HG03060 (cell line): ENCODE data around the gene OPN1MW2.
"Not testable (repeated sequence)": the region's sequence is repeated elsewhere in the genome, so short reads cannot be mapped to it uniquely, and the experiment has no call there.

Experiments
- ATAC-seq: cut with Tn5 transposase; IDR thresholded peaks from one replicate; pipeline ENCODE4 v1.9.1; 2021; ENCODE audit warnings: low read depth, moderate number of reproducible peaks; ENCODE audit not compliant: unreplicated experiment

The OPN1MW2 gene

GRCh38 chrX:154219456-154219855 is at the start of gene OPN1MW2:
Gene OPN1MW2 (plus strand): TSS chrX:154219756. CDS start chrX:154219816, 60 bp downstream.
- ATAC-seq: not testable (repeated sequence)

- not testable (repeated sequence) for ATAC-seq
These were observed 47.0 kb upstream of the OPN1MW2 start for GRCh38 chrX:154172535-154172943.

DNA sequence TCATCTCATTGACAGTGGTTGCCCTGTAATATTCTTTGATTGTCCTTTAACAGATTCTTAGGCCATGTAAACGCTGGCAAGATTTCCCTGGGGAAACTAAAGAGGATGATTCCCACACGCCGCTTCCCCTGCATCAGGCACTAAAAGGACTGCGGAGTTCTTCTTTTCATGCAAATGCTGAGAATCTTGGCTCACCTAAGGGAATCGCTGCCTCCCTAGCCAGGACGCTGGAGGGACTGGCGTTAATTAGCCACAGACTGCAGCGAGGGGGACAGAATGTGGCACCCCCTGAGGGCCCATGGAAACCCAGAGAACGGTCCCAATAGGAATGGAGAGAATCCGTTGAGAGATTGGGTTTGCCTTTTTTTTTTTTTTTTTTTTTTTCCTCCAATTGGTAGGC is 45.2 kb upstream of the OPN1MW2 start:
- ATAC-seq: not testable (repeated sequence)

DNA sequence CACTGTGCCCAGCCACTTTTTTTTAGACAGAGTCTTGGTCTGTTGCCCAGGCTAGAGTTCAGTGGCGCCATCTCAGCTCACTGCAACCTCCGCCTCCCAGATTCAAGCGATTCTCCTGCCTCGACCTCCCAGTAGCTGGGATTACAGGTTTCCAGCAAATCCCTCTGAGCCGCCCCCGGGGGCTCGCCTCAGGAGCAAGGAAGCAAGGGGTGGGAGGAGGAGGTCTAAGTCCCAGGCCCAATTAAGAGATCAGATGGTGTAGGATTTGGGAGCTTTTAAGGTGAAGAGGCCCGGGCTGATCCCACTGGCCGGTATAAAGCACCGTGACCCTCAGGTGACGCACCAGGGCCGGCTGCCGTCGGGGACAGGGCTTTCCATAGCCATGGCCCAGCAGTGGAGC is 37.3 kb upstream of the OPN1MW2 start, which contains the start of gene OPN1MW:
OPN1MW (plus strand) TSS at position 301 of the 400 bp plus-strand sequence; CDS start at position 383, 82 bp downstream.
- ATAC-seq: not testable (repeated sequence)

DNA sequence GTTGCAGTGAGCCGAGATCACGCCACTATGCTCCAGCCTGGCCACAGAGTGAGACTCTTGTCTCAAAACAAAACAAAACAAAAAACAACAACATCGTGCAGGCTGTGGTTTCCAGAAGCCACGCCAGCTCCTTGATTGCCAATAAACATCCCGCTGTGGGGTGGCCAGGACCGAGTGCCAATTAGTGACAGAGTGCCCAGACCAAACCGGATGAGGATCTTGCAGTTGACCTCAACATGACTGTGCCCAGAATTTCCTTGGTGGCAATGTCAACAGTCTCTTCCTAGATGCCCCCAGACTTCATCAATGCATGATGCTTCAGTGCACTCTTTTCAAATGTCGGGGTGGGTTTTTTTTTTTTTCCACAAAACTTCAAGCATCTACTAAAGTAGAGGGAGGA is 35.8 kb upstream of the OPN1MW2 start:
- not testable (repeated sequence) for ATAC-seq

GRCh38 chrX:154192846-154193245 is 26.7 kb upstream of the OPN1MW2 start:
- not testable (repeated sequence) for ATAC-seq

DNA sequence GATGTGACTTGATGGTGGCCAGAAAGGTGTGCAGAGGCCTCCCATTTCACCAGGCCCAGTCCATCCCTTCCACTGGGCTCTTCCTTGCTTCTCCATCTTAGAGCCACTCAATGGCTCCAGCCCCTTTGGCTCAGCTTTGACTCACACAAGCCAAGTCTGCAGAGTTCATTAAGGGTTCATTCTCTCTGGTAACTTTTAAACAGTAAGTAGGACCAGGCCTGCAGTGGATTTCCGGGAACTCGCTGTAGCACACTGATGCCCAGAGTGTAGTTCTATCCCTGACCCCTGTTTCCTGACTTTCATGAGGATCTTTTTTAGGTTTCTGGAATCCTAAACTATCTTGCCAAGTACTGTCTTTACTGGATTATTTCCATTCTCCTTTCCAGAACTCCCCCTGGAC is 25.2 kb upstream of the OPN1MW2 start:
- ATAC-seq: not testable (repeated sequence)

DNA sequence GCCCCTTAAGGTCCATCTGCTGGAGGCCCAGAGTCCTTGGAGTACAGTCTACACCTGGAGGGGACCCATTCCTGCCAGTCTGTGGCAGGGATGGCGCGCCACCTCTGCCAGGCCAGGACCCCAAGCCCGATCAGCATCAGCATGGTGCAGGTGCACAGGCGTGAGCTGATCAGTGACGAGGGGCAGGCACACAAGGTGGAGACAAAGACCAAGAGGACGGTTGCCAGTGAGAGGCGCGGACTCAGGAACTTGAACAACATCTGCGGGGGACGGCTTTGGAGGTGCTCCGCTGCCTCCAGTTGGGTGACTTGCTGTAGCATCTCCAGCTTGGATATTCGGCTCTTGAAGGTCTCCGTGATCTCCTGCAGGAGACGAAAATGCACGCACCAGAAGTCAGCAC is 23.1 kb upstream of the OPN1MW2 start:
- not testable (repeated sequence) for ATAC-seq

DNA sequence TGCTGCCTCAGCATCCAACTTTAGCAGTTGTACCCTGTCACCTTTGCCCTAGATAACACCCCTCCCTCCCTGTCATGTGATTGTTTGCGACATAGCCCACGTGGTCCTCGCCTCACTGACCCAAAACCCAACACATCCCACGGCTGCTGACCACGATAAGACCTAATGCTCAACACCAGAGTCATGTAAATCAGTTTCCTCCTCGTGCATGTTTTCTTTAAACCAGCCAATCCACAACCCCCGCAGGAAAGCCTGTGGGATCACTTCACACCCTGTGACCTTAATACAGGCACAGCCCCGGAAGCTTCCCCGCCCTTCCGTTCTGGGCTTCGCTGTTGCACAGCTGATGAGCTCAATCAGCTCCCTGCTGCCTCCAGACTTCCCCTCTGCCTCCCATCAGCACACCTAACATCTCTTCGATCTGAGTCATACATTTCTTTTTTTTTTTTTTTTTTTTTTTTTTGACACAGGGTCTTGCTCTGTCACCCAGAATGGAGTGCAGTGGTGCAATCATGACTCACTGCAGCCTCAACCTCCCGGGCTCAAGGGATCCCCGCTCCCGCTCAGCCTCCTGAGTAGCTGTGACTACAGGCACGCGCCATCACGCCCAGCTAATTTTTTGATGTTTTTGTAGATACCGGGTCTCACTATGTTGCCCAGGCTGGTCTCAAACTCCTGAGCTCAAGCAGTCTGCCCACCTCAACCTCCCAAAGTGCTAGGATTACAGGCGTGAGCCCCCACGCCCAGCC is 9.7 kb upstream of the OPN1MW2 start:
- ATAC-seq: peak; percentile 64

DNA sequence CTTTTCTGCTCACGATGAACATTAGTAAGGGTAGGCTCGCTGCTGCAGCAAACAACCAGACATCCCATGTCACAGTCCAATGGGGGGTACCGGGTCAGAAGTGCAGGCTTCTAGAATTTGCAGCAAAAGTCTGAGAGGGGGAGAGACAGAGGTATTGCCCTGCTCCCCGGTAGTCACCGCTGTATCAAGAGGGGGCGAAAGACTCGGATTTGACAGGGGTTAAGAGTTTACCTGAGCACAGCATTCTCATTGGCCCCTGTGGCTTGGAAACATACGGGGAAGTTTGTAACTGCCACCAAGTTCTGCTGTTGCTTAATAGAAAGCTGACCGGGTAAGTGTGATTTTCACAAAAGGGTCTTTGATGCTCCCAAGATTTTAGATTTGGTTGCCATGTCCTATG is 8.5 kb upstream of the OPN1MW2 start:
- ATAC-seq: not testable (repeated sequence)

- not testable (repeated sequence) for ATAC-seq
These were observed 8.1 kb upstream of the OPN1MW2 start for GRCh38 chrX:154211499-154211898.

DNA sequence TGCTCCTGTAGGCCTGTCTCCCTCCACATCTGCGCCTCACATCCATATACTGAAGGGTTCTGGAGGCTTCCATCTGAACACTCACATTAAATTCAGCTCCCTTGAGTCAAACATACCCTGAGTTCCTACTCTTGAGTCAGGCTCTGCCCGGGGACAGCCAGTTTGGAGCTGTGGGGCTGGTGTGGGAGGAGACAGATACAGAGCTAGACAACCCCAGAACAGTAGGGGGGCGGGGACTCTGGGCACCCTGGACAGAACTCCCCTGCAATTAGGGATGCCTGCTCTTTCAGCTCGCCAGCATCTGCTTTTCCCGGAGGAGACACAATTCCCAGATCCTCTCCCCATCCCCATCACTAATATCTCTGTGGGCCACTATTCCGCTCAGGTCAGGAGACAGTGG is 5.7 kb downstream of the OPN1MW2 start:
- not testable (repeated sequence) for ATAC-seq

GRCh38 chrX:154226706-154227105 is 7.2 kb downstream of the OPN1MW2 start:
- ATAC-seq: not testable (repeated sequence)

GRCh38 chrX:154231443-154231842 is 11.9 kb downstream of the OPN1MW2 start:
- ATAC-seq: not testable (repeated sequence)

DNA sequence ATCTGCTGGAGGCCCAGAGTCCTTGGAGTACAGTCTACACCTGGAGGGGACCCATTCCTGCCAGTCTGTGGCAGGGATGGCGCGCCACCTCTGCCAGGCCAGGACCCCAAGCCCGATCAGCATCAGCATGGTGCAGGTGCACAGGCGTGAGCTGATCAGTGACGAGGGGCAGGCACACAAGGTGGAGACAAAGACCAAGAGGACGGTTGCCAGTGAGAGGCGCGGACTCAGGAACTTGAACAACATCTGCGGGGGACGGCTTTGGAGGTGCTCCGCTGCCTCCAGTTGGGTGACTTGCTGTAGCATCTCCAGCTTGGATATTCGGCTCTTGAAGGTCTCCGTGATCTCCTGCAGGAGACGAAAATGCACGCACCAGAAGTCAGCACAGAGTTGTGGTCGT is 14.1 kb downstream of the OPN1MW2 start:
- ATAC-seq: not testable (repeated sequence)

- not testable (repeated sequence) for ATAC-seq
These were observed 19.5 kb downstream of the OPN1MW2 start for GRCh38 chrX:154238939-154239559.

DNA sequence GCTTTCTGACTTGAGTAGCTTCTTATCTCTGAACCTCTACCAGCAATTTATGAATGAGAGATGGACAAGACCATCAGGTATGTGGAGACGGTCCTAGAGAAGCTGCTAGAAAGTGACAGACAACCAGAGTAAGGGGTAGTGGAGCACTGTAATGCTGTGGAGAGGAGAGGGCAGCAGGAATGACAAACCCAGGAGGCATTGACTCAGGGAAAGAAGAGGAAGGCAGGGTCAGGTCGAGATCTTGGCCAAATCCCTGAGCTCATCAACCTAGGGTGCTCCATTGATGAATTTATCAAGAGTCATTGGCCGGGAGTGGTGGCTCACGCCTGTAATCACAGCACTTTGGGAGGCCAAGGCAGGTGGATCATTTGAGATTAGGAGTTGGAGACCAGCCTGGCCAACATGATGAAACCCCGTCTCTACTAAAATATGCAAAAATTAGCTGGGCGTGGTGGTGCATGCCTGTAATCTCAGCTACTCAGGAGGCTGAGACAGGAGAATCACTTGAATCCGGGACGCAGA is 20.5 kb downstream of the OPN1MW2 start:
- ATAC-seq: not testable (repeated sequence)

DNA sequence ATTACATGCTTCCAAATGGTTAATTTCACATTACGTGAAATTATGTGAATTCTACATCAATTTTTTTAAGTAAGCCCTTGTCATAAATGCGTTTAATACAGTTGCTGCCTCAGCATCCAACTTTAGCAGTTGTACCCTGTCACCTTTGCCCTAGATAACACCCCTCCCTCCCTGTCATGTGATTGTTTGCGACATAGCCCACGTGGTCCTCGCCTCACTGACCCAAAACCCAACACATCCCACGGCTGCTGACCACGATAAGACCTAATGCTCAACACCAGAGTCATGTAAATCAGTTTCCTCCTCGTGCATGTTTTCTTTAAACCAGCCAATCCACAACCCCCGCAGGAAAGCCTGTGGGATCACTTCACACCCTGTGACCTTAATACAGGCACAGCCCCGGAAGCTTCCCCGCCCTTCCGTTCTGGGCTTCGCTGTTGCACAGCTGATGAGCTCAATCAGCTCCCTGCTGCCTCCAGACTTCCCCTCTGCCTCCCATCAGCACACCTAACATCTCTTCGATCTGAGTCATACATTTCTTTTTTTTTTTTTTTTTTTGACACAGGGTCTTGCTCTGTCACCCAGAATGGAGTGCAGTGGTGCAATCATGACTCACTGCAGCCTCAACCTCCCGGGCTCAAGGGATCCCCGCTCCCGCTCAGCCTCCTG is 28.0 kb downstream of the OPN1MW2 start:
- peak; percentile 92 for ATAC-seq

- ATAC-seq: not testable (repeated sequence)
These were observed 28.5 kb downstream of the OPN1MW2 start for GRCh38 chrX:154248076-154248475.

DNA sequence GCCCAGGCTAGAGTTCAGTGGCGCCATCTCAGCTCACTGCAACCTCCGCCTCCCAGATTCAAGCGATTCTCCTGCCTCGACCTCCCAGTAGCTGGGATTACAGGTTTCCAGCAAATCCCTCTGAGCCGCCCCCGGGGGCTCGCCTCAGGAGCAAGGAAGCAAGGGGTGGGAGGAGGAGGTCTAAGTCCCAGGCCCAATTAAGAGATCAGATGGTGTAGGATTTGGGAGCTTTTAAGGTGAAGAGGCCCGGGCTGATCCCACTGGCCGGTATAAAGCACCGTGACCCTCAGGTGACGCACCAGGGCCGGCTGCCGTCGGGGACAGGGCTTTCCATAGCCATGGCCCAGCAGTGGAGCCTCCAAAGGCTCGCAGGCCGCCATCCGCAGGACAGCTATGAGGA is 37.7 kb downstream of the OPN1MW2 start, which contains the start of gene OPN1MW3:
OPN1MW3 (plus strand) TSS at position 301 of the 400 bp plus-strand sequence; CDS start at position 339, 38 bp downstream.
- not testable (repeated sequence) for ATAC-seq

- ATAC-seq: not testable (repeated sequence)
These were observed 39.2 kb downstream of the OPN1MW2 start for GRCh38 chrX:154258711-154259110.
